GM21423 (cell line): ENCODE data around the gene PITPNM1.
"Not testable (repeated sequence)": the region's sequence is repeated elsewhere in the genome, so short reads cannot be mapped to it uniquely, and the experiment has no call there.

ENCODE experiments used
- ATAC-seq: cut with Tn5 transposase; IDR thresholded peaks from one replicate; pipeline ENCODE4 v1.9.1; 2021; ENCODE audit warnings: mild to moderate bottlenecking, moderate library complexity; ENCODE audit not compliant: unreplicated experiment

PITPNM1 gene

DNA sequence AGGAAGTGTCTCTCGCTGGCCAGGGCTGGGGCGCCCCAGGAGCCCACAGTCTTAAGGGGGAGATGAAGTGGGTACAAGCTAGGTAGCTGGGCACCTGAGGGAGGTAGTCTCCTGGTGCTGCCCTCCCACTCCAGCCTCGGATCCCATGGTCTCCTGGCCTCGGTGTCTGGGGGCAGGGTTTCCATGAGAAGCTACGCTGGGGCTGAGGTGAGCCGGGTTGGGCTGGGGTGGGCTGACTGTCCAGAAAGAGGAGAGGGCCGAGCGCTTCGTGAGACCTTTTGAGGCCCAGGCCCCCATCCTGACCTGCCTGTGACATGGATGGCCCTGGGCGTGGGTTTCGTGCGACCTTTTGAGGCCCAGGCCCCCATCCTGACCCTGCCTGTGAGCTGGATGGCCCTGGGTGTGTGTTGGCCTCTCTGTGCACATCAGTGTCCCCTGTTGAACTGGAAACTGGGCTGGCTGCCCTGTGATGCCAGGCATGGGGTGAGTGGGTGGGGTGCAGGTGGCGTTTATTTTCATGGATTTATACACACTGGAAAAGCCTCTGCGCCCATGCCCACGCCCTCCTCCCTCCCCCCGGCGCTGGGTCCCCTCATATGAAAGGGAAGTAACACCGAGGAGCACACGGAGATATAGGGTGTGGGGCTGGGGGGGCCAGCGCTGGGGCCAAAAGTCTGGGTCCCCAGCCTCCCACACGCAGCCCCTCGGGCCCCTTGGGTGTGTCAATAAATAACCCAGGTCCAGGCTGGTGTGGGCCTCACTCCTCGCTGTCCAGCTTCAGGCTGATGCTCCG, 13.7 kb downstream of the PITPNM1 start:
- ATAC-seq: no peak

DNA sequence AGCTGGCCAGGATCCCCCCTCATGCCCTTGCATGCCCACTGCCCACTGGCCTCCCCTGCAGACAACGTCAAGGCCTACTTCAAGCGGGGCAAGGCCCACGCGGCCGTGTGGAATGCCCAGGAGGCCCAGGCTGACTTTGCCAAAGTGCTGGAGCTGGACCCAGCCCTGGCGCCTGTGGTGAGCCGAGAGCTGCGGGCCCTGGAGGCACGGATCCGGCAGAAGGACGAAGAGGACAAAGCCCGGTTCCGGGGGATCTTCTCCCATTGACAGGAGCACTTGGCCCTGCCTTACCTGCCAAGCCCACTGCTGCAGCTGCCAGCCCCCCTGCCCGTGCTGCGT, 14.5 kb downstream of the PITPNM1 start:
- no peak for ATAC-seq

DNA sequence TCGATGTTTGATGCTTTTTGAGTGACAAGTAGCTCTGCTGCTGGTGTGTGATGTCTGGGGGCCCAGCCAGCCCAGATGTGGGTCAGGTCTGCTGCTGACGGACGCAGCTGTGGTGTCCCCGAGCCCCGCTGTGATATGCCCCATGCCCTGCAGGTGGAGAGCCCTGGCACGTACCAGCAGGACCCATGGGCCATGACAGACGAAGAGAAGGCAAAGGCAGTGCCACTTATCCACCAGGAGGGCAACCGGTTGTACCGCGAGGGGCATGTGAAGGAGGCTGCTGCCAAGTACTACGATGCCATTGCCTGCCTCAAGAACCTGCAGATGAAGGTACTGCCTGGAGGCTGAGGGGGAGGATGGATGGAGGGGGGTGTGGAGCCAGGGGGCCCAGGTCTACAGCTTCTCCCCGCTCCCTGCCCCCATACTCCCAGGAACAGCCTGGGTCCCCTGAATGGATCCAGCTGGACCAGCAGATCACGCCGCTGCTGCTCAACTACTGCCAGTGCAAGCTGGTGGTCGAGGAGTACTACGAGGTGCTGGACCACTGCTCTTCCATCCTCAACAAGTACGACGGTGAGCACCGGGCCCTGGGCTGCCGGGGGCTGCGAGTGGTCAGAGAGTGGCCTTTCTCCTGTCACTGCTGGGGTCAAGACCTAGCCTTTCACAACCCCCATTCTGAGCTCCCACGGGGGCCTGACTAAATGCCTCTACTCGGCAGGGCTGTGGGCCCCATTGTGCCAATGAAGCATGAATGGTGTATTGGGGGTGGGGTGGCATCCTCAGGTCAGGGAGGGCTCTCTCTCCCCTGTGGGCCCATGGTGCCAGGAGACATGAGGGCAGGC, 15.1 kb downstream of the PITPNM1 start:
- ATAC-seq: no peak

DNA sequence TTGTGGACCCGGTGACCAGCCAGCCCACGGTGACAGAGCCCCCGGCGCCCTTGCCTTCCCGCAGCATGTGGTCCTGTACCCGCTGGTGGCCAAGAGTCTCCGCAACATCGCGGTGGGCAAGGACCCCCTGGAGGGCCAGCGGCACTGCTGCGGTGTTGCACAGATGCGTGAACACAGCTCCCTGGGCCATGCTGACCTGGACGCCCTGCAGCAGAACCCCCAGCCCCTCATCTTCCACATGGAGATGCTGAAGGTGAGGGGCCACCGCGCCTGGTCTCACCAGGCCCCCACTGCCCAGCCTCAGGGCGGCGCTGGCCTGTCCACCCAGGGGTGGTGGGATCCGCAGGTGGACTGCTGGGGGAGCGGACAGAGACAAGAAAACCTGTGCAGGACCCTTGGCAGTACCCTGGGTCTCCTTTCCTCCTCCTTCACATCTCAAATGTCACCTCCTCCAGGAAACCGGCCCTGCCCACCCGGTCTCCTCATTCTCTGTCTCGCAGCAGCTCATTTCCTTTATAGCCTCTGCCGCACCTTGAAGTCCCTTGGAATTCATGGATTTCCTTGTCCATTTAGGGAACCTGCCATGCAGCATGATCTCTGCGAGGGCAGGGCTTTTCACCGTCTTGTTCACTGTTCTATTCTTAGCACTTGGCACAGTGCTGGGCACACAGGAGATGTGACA, 15.8 kb downstream of the PITPNM1 start:
- no peak for ATAC-seq

DNA sequence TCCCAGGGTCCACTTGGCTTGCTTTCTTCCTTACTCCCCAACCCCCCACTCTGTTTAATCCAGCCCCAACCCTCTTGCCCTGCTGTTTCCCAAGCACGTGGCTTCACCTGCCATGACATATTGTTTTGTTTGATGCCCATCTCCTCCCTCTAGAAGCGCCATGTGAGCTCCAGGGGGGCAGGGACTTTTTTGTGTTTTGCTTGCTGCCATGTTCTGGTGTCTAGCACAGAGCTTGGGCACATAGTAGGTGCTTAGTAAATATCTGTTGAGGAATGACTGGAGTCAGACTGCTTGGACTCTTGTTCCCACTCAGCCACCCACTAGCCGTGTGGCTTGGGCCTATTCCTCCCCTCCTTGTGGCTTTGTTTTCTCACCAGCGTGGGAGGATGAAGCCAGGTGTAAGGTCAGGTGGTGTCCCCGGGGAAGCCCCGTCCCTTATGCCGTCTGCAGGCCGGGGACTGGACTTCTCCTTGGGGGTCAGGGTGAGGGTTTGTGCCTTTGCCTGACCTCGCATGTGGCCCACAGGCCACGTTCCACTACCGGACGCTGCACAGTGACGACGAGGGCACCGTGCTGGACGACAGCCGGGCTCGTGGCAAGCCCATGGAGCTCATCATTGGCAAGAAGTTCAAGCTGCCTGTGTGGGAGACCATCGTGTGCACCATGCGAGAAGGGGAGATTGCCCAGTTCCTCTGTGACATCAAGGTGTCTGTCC, 18.5 kb downstream of the PITPNM1 start:
- ATAC-seq: no peak

DNA sequence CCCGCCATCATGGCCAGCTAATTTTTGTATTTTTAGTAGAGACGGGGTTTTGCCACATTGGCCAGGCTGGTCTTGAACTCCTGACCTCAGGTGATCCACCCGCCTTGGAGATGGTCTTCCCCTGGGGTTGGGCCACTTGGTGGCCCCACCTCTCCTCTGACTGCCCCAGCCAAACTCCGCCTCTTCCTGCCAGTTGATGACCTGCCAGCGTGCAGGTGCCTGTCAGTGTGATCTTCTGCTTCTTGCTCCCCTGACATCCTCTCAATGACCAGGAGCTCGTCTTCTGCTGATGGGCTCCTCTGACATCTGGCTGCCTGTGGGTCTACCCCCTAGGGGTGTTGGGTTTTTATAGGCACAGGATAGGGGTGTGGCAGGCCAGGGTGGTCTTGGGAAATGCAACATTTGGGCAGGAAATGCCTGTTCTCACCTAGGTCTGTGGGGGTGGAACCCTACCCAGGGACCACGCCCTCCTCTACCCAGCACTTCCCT, 19.2 kb downstream of the PITPNM1 start:
- not testable (repeated sequence) for ATAC-seq

DNA sequence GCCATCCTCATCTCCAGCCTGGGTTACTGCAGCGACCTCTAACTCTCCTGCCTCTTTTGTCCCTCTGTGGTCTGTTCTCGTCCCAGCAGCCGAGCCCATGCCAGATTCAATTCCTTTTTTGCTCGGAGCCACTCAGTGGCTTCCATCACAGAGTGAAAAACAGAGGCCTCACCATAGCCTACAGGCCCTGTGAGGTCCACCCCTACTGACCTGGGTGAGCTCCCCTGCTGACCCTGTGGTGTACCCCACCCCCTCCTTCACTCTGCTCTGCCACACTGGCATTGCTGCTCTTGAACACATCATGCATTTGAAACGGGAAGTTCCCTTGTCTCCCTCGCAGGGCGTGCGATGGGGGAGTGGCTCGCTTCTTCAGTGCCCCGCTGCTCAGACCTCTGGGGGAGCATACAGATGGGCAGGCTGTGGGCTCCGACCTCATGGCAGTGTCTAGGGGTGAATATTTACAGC, 20.3 kb downstream of the PITPNM1 start:
- no peak for ATAC-seq

DNA sequence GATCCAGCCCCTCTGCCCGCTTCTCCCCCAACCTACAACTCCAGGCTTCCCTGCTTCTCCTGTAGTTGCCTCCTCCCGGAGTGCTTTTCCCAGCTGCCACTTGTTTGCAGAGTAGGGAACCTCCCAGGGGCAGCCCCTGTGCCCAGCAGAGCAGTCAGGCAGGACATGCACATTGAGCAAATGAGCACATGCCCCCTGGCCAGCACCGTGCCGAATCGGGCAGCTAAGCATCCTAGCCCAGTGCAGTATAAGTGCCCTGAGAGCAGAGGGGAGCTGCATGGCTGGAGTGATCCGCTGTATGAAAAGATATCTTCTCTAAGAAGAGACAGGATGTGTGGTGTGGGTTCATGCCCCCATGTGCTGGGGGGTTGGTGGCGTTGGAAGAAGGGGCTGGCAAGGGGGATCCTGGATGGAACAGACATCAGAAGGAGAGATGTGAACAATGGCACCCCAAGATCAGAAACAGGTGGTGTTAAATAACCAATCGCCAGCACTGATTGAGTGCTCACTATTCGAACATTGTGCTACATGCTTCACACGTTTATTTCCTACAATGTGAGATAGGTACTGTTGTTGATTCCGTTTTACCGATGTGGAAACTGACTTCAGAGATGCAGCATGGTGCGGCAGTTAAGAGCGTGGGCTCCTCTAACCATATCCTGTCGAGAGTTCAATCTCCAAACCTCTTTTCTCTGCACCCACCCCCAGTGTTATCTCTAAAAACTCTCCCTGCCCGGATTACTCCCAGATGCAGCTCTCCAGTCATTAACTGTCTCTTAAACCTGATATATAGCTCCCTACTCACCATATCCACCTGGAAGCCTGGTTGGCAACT, 21.1 kb downstream of the PITPNM1 start:
- ATAC-seq: no peak

DNA sequence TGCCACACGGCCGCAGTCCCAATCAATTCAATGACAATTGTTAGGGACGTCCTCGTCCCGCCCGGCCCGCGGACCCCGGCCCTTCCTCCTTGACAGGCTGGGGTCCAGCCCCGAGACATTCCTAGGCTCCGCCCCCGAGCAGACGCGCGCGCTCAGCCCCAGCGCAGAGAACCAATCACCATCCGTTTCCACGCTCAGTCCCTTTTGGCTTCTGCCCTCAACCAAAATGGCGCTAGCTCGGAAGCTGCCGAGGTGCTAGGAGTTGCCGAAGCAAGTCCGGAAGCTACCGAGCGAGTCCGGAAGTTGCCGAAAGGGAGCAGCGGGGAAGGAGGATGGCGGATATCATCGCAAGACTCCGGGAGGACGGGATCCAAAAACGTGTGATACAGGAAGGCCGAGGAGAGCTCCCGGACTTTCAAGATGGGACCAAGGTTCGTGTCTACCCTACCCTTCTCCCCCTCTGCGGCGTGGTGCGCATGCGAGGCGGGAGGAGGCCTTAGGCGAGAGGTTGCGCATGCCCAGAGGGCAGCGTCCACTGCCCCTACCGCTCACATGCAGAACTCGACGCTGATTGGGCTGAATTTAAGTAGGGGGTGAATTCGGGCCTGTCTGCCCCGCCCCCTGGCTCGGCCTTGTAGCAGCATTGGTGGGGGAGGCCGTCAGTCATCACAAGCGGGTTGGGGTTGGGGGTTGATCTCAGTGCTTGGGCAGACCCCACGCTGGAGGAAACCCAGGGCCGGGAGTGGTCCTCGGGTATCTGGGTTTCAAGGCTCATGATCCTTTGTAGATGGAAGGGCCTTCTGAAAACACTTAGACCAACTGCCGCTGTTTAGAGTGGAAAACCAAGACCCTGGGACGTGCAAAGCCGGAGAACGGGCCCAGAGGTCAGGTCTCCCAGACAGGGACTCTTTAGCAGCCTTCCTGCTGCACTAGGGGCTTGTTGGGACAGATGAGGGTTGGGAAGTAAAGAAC, 22.1 kb downstream of the PITPNM1 start, which contains the start of gene AIP:
Gene AIP (plus strand): TSS at position 200 of the 972 bp plus-strand sequence. CDS start 133 bp downstream, at position 333.
- peak; percentile 61 for ATAC-seq

DNA sequence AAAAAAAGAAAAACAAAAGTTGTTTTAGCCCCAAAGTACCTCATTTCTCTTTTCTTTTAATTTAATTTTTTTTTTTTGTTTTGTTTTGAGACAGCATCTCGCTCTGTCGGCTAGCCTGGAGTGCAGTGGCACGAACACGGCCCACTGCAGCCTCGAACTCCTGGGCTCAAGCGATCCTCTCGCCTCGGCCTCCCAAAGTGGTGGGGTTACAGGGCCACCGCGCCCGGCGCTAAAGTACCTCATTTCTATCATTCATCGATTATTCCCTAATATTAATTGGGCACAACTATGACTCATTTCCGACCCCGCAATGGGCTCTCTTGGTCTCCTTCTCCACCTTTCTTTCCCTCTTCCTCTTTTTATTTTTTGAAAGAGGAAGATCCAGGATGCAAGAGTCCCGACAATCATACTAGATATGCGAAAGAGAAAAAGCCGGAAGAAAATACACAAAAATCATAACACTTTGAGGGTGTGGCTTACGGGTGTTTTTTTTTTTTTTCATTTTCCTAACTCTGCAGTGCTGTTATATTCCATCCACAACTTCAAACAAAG, 22.8 kb downstream of the PITPNM1 start:
- ATAC-seq: peak; percentile 9

DNA sequence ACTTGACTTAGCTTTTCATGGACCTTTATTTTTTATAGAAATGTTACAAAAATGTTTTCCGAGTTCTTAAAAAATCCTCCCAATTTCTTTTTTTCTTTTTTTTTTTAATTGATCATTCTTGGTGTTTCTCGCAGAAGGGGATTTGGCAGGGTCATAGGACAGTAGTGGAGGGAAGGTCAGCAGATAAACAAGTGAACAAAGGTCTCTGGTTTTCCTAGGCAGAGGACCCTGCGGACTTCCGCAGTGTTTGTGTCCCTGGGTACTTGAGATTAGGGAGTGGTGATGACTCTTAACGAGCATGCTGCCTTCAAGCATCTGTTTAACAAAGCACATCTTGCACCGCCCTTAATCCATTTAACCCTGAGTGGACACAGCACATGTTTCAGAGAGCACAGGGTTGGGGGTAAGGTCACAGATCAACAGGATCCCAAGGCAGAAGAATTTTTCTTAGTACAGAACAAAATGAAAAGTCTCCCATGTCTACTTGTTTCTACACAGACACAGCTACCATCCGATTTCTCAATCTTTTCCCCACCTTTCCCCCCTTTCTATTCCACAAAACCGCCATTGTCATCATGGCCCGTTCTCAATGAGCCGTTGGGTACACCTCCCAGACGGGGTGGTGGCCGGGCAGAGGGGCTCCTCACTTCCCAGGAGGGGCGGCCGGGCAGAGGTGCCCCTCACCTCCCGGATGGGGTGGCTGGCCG, 27.7 kb downstream of the PITPNM1 start:
- ATAC-seq: not testable (repeated sequence)

DNA sequence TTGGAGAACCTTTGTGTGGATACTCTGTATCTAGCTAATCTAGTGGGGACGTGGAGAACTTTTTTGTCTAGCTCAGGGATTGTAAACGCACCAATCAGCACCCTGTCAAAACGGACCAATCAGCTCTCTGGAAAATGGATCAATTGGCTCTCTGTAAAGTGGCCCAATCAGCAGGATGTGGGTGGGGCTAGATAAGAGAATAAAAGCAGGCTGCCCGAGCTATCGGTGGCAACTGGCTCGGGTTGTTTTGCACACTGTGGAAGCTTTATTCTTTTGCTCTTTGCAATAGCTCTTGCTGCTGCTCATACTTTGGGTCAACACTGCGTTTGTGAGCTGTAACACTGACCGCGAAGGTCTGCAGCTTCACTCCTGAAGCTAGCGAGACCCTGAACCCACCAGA, 28.5 kb downstream of the PITPNM1 start:
- ATAC-seq: not testable (repeated sequence)

DNA sequence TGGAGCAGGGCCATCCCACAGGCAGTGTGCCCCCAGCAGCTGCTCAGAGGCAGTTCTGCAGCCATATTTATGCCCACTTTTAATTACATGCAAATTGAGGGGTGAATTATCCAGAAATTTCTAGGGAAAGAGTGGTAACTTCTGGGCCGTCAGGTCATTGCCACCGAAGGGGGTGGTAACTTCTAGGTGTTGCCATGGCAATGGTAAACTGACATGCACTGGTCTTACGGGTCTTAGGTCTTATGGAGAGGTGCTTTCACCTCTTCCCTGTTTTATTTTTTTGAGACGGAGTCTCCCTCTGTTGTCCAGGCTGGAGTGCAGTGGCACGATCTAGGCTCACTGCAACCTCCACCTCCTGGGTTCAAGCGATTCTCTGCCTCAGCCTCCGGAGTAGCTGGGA, 32.3 kb downstream of the PITPNM1 start:
- no peak for ATAC-seq

DNA sequence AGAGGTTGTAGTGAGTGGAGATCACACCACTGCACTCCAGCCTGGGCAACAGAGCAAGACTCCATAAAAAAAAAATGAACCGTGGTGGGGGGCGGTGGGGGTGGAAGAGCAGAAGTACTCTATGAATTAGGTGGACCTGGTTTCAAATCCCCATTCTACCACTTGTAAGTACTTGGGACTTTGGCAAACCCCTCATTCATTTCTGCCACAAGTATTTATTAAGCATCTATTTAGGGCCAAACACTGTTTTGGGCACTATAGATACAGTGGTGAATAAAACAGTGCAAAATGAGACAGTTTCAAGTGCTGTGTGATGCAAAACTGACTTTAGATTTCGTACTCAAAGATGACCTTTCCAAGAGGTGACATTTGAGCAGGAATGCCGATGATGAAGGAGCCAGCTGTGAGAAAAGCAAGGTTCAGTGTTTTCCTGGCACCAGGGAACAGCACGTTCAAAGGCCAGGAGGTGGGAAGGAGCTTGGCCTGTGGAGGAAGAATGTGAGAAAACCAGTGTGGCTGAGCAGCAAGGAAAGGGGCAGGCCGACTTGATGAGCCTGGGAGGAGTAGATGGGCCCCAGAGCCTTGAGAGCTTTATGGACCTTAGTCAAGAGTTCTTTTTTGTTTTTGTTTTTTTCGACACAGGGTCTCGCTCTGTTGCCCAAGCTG, 34.7 kb downstream of the PITPNM1 start:
- ATAC-seq: no peak

DNA sequence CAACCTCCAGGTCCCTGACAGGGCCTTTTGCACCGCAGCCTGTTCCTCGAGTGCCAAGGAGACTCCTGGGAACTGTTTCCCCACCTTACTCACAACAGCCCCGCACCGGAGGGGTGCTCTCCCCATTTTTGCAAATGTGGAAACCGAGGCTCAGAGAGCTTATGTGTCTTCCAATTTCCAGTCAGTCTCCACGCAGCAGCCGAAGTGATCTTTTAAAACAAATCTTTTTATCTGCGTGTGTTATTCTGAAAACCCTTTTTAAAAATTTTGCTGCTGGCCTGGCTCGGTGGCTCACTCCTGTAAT, 35.7 kb downstream of the PITPNM1 start:
- no peak for ATAC-seq

DNA sequence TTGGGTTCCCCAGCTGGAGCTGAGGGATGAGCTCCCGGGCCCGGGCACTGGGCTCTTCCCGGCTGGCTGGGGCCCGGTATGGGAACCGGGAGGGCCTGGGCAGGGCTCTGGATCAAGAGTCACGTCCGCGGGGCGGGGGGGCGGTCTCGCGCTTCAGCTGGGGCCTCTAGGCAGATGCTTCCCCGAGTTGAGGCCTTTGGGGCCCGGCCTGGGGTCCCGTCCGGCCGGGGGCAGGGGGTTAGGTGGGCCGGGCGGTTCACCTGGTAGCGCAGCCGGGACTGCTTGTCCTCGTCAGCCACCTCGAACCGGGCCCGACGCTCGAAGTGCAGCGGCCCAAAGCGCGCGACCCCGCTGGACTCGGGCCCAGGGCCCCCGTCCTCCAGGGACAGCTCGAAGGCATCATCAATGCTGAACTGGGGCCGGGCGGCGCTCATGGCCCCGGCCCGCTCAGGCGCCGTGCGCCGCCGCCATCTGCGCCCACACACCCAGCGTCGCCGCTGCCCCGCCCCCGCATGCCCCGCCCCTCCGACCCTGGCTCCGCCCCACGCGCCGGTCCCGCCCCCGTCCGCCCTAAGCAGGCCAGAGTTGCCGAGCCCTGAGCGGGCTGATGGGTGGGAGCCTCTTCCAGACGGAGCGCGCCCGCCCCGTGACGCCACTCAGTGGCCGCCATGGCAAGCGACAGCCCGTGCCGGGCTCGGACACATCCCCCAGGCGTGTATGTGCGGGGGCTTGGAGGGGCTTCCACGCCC, 36.2 kb downstream of the PITPNM1 start, which contains the start of gene TMEM134:
Gene TMEM134 (minus strand): TSS at position 493 of the 749 bp plus-strand sequence. CDS start 59 bp downstream, at position 434.
- ATAC-seq: peak; percentile 67

DNA sequence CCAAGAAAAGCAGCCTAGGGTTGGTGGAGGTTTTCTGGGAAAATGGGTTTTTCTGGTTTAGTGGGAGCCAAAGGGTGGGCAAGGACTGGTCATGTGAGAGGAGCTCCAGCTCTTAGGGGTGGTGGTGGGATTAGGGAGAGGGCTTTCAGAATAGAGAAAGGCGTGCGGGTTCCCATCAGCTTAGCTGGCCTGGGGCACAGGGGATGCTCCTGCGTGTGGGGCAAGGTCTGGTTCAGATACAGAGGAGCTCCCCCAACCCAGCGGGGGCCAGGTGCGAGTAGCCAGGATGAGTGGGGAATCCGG, 36.8 kb downstream of the PITPNM1 start:
- ATAC-seq: no peak
